Breast epithelium (tissue), 3 donors: ENCODE results near the gene PLPP1.

ENCODE experiments used
- CTCF ChIP-seq, 3 donors: fragments of 450-650 bp; IDR thresholded peaks; one replicate each; pipeline ENCODE4 v1.5.1; 2016 to 2017; ENCODE audit warnings: antibody characterized with exemption in 3 of 3, mild to moderate bottlenecking in 3 of 3, moderate library complexity in 3 of 3
- POLR2A ChIP-seq: fragments of 450-650 bp; IDR thresholded peaks from one replicate; pipeline ENCODE4 v1.6.1; 2016; ENCODE audit warnings: antibody characterized with exemption, mild to moderate bottlenecking, moderate library complexity

GRCh38 chr5:55484531-55484930 lies 50.2 kb downstream of the PLPP1 start:
- no peak for TF ChIP-seq POLR2A
- TF ChIP-seq CTCF (IDR thresholded peaks at IDR 0.05) = no peak
